Measurements from ENCODE around the gene RIN3.

Gene RIN3

DNA sequence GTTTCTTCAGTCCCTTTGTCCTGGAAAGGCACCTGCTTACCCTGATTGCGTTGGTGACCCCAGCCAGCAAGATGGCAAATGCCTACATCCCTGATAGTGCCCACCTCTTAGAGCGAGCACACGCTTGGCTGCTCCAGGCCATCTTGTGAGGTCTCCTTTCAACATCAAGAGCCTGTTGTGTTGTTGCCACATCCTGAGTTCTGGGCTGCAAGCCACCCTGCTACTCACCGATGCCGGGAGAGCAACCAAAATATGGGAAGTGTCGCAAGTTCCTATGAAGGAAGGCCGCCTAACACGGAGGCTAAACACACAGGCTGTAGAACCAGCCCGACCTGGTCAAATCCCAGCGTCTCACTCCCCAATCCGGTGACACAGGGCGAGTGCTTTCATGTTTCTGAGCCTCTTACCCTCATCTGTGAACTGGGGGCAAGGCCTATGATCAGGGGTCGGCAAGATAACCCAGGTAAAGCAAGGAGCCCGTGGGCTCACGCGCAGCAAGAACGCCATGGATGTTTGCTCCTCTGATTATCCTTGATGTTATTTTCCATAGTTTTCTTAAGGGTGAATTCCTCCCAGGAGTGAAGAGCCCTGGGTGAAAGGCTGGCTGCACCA, 136.5 kb downstream of the RIN3 start:
- no peak for DNase-seq (ENCODE audit: low read depth, low spot score)

GRCh38 chr14:92650581-92651105, 137.1 kb downstream of the RIN3 start:
- DNase-seq (ENCODE audit: low read depth, low spot score), result no peak

- peak; percentile 57 for DNase-seq (ENCODE audit: low read depth, low spot score)
Measured at GRCh38 chr14:92651106-92651757, 137.7 kb downstream of the RIN3 start.

DNA sequence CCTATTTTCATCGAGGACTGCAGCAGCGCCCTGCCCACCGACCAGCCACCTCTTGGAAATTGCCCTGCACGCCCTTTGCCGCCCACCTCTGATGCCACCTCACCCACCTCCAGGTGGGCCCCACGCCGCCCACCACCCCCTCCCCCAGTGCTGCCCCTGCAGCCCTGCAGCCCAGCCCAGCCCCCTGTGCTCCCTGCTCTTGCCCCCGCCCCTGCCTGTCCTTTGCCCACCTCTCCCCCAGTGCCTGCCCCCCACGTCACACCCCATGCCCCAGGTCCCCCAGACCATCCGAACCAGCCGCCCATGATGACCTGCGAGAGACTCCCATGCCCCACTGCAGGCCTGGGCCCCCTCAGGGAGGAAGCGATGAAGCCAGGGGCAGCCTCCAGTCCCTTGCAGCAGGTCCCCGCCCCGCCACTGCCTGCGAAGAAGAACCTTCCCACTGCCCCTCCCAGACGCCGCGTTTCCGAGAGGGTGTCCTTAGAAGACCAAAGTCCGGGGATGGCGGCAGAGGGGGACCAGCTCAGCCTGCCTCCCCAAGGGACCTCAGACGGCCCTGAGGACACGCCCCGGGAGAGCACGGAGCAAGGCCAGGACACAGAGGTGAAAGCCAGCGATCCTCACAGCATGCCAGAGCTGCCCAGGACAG, 138.3 kb downstream of the RIN3 start:
- DNase-seq (ENCODE audit: low read depth, low spot score), result no peak

- no peak for DNase-seq (ENCODE audit: low read depth, low spot score)
Measured at GRCh38 chr14:92652413-92653151, 139.0 kb downstream of the RIN3 start.

DNA sequence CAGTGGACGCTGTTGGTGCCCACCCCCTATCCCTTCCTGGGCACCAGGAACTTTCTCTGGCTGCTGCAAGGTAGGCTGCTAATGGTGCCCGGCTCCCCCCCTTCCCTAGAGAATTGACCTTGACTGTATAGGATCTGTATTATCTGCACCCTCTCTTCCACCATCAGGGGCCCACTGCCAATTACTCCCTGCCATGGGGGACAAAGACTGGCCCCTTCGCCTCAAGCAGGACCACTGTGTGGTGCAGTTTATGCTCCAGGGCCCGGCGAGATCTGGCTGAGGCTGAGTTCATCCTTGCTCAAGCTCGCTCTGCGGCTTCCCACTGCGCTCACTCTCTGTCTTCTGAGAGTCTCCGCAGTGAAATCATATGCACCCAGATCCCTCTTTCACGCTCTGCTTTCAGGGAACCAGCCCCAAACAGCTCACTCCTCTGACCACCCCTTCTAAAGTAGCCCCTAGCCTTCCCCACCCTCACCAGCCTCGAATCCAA, 139.6 kb downstream of the RIN3 start:
- no peak for DNase-seq (ENCODE audit: low read depth, low spot score)

GRCh38 chr14:92654239-92654901, 140.8 kb downstream of the RIN3 start:
- DNase-seq (ENCODE audit: low read depth, low spot score), result no peak

DNA sequence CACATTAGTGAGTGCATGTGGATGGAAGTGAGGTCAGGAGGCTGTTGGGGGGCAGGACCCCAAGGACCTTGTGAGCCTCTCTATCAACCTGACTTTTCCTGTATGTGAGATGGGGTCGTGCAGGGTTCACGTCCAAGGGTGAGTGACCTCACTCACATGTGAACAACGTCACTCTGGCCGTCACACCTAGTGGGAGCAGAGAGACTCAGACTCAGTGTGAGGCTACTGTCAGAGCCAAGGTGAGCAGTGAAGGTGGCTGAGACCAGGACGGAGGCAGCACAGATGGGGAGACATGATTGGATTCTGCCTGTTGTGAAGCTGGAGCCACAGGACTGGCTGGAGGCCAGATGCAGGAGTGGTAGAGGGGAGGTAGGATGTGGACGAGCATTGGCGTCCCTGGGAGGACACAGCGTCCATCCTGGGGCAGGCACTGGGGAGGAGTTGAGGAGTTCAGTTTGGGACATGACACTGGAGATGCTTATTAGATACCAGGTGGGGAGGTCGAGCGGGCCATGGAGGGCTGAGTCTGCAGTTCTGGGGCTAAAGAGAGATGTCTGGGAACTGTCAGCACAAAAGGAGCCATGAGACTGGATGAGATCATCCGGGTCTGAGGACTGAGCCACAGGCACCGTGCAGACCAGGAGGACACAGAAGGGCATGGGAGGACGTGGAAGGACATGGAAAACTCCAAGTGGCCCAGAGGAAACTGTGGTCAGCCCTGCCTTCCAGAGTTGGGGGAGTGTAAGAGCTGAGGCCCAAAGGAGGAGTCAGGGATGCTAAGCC, 142.0 kb downstream of the RIN3 start:
- DNase-seq (ENCODE audit: low read depth, low spot score), result no peak

DNA sequence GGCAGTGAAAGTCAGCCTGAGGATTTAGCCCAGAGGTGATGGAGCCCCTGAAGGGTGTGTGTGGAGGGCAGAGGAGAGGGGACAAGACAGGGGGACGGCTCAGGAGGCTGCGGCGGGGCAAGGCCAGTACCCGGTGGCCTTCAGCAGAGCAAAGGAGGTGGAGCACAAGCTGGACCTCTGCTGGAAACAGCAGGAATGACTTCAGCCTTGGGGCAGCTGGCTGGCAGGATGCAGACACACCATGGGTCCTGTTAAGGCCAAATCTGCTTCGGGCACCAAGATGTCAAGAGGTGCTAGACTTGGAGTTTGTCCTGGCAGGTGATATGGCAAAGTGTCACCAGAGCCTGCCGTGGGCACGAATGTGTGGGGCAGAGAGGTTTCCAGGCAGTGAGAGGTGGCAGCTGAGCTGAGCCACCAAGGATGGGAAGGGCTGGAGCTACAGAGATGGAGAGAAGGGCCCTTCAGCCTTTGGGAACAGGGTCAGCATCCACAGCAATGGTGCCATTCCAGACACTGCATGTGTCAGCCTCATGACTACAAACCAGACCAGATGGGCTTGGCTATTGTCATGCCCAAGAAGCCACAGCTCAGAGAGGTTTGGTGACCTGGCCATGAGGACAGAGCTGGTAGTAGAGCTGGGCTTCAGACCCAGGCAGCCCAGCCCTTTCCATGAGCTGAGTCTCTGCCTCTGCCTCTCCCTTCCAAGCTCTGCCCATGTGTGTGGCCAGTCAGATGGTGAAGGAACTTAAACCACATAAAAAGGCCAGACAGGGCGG, 142.9 kb downstream of the RIN3 start:
- no peak for DNase-seq (ENCODE audit: low read depth, low spot score)

GRCh38 chr14:92657457-92658142, 144.0 kb downstream of the RIN3 start:
- DNase-seq (ENCODE audit: low read depth, low spot score), result no peak

DNA sequence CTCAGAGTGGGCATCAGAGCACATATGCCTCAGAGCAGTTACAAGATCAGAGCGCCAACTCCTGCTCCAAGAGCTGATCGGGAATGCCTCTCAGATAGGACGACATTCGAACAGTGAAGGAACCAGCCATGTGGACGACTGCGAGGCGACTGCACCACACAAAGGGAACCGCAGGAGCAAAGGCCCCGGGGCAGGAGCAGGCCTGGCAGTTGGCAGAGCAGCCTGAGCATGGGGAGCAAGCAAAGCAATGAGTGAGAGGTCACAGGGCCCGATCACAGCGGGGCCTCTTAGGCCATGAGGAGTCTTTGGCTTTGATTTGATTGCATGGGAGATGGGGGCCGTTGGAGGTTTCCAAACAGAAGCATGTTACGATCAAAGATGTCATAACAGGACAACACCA, 144.6 kb downstream of the RIN3 start:
- DNase-seq (ENCODE audit: low read depth, low spot score), result no peak

DNA sequence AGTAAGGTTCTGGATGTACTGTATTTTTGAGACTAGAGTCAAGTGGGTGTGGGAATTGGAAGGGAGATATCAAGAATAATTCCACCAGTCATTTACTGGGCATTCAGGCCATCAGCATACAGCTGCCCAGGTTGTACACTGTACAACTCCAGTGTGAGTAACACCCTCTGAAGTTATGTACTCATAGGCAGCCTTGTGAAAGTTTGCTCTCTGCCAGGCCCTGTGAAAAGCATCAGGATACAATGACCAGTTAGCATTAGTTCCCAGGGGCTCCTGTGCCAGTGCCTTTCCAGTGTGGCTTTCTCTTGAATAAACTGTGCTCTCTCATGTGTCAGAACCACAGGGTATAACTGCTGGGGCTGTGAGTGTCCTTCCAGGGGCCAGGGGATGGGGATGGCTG, 145.1 kb downstream of the RIN3 start:
- DNase-seq (ENCODE audit: low read depth, low spot score), result no peak

DNA sequence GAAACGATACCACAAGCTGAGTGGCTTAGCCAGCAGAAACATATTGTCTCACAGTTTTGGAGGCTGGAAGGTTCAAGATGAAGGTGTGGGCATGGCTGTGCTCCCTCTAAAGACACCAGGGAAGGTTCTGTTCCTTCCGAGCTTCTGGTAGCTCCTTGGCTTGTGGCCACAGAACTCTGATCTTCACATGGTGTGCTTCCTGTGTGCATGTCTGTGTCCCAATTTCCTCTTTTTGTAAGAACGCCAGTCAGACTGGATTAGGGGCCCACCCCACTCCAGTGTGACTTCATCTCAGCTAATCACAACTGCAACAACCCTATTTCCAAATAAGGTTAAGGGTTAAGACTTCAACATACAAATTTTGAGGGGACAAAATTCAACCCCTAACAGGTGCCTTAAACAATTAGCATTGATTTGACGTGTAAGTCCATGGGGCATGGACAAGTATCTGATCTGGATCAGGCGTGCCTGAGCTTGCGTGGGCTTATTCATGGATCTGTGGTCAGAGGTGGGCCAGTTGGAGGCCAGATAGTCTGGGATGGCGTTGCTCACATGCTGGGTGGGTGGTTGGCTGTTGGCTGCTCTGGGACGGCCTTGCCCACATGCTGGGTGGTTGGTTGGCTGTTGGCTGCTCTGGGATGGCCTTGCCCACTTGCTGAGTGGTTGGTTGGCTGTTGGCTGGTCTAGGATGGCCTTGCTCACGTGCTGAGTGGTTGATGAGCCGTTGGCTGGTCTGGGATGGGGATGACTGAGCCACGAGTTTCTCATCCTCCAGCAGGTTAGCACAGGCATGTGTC, 146.4 kb downstream of the RIN3 start:
- DNase-seq (ENCODE audit: low read depth, low spot score), result no peak

DNA sequence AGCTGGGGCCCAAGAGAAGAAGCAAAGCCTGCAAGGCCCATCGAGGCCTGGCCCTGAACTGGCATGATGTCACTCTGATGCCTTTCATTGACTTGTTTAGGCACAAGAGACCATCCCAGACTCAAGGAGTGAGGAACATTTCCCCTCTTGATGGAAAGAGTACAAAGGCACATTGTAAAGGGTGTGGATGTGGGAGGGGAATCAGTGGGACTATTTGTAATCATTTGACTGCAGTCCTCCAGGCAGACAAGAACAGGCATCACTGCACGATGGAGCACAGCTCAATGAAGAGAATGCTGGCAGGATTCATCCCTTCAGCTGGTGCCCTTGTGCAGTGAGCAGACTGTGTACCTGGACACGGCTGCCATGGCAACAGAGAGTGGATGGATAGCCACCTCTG, 147.0 kb downstream of the RIN3 start:
- no peak for DNase-seq (ENCODE audit: low read depth, low spot score)

- DNase-seq (ENCODE audit: low read depth, low spot score), result no peak
Measured at GRCh38 chr14:92663049-92663448, 149.5 kb downstream of the RIN3 start.

GRCh38 chr14:92665661-92666110, 152.1 kb downstream of the RIN3 start:
- no peak for DNase-seq (ENCODE audit: low read depth, low spot score)

DNA sequence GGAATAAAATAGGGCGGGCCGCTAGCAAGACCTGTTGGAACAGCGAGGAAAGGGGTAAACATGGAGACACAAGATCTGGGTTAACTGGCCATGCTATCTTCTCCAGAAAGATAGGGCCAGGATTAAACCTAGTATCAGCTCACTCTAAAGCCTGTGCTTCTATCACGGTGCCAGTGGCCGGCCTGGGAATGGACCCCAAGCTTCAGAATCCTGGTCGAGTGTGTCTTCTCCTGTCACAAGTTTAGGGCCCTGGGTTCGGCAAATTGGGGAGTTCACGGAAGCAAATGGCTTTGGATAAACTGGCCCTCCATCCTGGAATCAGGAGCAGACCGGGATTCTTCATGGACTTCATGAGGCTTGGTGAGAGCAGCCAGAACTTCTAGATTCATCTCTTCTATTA, 152.7 kb downstream of the RIN3 start:
- no peak for DNase-seq (ENCODE audit: low read depth, low spot score)

DNA sequence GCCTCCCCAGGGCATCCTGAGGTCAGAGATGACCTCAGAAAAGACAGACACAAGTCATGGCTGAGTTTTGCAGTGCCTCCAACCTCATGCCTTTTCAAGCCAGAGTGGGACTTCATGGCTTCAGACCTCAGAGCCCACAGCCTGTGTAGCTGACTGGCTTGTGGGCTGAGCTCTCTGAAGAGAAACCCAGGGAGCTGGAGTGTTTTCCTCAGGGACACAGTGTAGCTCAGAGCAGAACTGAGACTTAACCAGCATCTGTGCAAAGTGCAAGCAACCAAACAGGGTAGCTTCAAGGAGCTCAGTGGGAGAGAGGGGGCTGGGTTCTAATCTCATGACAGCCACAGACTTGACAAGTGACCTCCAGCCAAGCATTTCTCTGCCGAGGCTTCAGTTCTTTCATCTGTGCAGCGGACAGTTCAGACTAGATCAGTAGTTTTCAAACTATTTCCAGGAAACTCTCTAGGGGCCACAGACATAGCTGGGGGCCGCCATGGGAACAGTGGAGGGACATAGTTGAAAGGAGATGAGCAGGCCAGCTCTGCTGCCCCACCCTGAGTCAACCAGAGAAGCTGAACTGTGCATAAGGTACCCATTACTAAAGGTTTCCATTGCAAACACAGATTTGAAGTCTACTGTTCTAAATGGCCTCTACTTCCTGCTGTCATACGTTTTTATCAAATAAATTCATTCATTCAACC, 154.8 kb downstream of the RIN3 start:
- no peak for DNase-seq (ENCODE audit: low read depth, low spot score)
